ENCODE data around the gene ZXDC.

Gene ZXDC

DNA sequence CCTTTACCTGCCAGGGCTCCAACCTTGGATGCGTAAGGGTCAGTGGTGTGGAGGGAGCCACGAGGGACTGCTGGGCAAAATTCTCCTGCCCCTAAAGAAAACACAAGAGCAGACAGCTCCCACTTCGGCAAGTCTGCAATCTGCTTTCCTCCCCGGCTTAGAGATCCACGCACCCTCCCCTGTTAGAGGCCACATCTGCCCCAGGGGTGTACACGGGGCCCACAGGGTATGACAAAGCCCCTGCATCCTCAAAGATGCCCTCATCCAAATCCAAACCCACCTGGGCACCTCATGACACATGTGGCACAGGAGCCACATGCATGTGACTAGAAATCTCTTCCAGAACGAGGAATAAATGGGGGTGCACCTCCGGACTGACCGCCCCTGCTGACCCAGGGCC lies 25.5 kb downstream of the ZXDC start:
- DNase-seq: no peak

DNA sequence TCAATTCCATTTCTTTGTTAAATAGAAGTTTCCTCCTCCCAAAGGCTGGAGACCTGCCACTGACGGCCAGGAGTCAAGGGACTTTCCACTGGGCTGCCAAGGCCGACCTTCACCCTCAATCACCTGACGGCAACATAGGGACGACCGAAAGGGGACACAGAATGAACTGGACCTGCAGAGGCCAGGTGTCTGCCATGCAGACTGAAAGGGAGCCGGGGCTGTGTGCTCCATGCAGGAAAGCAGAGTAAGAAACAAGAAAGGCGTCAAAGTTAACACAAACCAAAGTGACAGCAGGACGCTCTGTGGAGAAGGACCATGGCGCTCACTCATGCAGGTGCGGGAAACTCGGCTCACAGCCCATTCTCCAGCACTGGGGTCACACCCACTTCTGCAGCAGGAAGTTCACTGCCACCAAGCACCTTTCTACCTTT lies 26.1 kb downstream of the ZXDC start:
- DNase-seq: no peak

DNA sequence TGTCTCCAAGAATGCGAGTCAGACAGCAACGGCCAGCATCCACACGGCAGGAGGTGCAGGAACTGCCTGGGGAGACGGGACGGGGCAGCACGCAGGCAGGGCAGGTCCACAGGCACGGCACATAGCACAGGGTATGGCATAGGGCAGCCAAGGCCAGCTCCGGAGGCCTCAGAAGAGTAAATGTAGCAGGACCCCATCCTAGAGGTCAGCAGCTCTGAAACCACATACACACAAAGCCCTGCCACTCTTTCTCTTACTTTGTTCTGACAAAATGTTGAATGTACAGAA lies 26.9 kb downstream of the ZXDC start:
- no peak for DNase-seq

DNA sequence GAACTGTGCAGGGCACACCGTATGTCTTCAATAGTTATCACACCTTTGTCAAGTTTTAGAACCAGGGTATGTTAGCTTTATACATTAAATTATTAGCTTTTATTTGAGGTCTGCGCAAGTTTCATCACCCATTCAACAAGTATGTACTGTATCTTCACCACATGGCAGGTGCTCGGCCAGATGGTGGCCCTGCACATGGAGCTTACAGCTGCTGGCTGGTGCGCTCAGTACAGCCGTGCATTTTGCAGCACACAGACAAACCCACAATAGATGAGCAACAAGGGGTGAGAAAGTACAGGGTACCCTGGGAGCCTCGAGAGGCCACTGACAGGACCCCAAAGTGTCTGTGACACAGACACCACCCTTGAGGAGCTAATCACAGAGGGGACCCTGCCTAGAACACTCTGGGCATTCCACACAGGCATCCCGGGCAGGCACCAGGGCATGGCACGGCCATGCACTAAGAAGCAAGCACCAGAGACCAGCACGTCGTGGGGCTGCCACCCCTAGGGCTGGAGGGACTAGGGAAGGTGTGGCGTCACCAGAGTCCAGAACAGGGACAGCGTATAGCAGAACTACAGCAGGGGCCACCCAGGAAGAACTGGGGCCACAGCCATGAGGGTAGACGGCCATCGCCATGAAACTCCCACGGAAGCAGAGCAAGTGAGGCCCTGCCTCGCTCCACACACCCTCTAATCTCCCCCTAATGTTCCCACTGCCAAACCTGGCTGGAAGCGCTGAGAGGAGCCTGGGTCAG lies 27.4 kb downstream of the ZXDC start:
- DNase-seq: no peak

DNA sequence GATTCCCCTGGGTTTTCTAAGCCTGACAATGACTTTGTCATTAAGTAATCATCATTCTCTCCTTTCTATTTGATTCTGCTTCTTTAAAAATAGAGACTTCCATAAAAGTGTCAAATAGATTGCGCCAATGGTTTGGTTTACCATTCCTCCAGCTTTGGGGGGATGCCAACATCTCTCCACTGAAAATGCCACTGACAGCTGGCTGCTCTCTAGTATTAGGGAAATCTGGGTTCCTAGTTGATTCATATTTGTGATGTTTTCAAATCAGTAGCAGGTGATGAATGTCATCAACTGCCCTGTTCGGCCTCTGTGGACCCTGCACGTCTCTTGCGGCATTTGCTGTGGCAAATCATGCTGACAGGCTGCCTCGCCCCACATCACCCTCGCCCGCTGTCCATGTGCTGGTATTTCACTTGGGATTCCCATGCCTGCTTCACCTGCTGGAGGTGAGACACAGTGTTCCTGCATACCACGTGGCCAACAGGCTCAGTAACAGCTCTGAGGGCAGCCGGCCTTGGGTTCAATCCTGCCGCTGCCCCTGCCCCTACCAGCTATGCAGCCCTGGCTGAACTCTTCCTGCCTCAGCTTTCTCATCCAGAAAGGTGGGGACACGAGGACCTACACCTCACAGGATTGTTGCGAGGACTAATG lies 28.1 kb downstream of the ZXDC start:
- no peak for DNase-seq

DNA sequence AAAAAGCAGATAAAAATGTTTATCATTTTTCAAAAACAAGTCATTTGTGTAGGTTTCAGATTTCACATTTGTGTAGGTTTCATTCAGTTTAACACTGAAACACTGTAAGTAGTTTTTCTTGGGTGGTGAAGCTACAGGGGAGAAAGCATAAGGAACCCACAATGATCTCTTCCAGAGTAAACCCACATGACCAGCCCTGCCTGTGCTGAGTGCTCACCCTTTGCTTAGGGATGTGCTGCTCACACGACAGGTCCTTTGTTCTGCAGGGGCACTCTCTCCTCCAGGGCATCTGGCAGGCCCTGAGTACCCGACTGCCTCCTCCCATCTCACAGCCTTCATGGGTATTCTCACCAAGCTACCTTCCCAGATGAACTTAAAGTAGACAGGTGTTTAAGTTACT lies 28.9 kb downstream of the ZXDC start:
- no peak for DNase-seq

DNA sequence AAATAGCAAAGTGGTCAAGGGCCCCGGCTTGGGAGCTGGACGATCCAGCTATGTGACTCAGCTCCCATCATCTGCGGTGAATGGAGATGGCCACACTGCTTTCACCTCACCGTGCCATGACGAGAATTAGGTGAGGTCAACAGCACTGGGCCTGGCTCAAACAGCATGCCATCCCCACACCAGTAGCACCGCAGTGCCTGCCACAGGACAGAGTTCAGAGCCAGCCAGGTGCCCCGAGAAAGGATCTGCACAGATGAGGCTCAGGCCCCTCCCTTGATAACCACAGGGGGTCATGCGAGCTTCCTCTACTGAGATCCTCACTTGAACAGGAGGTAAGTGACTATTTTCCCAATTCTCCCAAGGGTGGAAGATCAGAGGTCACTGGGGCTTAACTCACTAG lies 29.4 kb downstream of the ZXDC start:
- no peak for DNase-seq

DNA sequence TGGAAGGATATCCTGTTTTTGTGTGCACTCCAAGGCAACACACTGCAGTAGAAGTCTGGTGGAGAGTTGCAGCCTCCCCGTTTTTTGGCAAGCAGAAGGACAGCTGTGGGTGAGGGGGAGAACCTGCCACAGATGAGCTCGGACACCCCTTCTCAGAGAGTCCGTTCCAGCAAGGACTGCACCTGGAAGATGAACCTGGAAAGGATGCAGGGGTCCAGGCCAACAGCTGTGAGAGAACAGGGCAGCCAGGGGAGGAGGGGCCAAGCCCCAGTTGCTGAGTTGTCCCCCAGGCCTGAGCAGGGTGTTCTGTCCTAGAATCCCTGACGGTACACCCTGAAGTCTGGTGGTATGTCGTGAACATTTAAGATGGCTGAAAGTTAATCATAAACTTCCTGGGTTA lies 30.2 kb downstream of the ZXDC start:
- no peak for DNase-seq

DNA sequence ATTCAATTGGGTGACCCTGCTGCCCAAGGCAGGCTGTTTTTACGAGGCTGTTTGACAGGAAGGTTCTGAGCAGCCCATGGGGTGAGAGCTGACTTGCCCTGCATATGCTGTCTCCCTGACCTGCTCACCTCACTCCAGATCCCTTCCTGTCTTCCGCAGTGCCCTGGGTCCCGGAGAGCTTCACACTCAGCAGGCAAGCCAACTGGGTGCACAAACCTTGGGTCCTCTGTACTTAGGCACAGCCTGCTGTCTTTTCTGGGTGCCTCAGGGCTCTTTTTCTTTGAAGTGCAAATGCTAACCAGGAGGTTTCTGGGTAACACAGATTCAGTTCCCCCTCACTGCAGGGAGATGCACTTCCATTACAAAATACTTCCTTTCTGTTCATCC lies 32.8 kb downstream of the ZXDC start:
- no peak for DNase-seq

DNA sequence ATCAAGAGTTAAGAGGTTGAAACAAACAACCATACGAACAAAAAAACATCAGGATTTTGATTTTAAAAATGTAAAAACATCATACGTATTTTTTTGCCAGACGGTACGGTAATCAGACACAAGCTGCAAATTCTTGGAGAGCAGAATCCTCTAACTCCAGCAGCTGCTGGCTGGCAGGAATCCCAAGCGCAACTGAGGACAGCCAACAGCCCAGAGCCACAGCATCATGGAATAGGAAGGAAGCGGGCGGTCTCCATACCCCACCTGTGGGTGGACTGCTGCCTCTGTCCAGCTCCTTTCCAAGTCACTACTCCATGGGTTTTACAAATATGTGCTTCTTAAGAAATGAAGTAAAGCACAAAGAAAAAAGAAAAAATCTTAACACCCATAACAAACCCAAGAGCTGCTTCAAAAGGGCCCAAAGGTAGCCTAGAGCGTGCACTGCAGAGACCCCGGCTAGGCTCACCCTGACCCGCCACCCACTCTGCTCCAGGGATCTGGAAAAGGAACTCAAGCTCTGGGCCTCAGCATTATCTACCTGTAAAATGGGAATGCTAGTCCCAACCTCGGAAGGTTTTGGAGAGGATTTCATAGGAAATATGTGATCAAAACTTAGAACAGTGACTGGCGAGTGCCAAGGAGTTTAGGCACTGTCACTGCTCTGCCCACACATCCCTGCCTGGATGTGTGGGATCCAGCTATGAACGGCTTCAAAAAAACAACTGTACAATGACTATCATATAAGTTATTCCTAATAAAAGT lies 33.4 kb downstream of the ZXDC start:
- no peak for DNase-seq

DNA sequence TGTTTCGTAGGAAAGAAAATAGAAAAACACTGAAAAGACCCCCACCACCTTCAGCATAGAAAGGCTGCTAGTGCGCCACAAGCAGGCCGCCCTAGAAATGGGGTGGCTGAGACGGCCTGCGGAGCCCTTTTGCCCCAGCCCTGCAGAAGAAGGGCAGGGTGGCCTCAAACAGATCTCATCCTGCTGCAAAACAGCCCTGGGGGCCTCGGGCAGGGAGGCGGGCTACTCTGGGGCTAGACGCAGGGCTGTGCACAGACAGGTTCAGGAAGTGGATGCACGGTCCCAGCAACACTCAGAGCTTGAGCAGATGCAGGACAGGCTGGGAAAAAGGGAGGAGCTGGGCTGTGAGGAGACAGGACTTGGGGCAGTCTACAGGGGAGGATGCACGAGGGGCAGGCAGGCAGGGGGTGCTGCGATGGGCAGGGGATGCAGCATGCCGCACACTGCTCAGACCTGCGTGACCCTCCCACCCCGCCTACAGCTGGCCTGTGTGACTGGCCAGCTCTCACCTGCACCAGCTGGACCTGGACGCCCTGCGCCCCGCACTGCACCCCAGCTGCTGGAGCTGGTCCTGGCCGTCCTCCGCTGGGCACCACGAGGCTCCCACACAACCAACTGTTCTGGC lies 34.3 kb downstream of the ZXDC start:
- peak; percentile 42 for DNase-seq

DNA sequence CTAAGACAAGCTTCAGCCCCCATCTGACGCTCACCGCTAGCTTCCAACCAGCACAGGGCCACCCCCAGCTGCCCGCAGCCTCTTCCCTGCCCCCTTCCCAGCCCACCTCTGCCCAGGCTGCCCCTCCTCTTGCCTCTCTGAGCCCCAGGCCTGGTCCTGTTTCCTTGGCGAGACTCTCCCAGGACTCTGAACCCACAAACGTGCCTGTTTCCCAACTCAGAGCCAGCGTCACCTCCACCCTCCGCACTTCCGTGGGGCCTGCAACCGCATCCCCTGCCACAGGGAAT lies 35.0 kb downstream of the ZXDC start:
- DNase-seq: no peak

DNA sequence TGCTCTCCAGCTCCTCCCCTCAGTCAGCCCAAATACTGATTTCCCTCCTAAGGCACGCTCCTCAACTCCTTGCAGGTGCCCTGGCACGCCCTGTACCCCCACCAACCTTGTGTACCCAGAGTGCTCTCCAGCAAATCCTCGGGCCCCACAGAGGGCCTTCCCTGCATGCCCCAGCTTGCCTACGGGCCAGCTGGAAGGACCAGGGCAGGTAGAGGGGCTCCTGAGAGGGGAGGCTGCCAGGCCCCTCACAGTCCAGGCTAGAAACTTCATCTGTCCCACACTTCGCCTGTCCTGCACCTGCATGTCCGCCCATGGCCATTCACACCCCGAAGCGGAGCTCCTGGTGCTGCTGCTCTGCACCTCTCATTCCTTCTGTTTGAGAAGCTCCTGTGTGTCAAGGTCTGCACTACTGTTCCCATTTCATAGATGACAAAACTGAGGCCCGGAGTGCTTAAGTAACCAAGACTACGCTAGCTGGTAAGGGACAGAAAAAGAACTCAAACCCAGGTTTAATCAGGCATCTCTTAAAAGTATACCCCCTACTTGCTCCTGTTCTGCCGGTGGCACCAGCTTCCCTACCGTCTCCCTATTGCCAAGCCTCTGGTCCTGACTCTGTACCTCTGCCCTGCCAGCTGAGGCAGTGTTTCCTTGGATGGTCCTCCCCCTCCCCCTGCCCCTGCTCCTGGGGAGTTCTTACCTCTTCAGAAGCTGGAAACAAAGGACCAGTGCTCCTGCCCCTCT lies 35.6 kb downstream of the ZXDC start:
- DNase-seq: no peak

DNA sequence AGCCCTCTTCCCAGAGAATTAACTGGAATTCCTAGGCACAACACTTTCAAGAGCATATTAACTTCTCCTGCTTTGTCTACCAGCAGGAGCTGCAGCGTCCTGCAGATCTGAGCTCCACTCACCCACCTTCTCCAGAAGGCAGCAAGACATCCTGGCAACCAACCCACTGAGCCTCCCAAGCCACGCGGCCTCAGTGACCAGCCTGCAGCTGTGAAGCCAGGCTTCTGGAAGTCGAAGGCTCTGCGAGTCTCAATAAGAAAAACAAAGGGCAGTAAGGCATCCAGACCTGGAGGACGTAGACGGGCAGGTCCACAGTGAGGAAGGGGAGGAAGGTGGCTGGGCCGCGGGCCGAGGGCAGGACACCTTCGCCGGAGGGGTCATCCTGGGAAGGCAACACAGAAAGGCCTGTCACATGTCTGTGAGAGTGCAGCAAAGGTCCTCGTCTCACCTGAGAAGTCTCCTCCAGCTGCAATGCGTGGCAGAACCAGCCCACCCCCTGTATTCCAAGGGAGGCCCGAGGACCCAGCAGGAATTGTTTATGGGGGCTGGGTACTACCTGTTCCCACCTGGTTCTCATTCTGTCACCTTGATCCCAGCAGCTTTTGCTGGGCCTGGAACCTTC lies 36.2 kb downstream of the ZXDC start:
- DNase-seq: no peak

DNA sequence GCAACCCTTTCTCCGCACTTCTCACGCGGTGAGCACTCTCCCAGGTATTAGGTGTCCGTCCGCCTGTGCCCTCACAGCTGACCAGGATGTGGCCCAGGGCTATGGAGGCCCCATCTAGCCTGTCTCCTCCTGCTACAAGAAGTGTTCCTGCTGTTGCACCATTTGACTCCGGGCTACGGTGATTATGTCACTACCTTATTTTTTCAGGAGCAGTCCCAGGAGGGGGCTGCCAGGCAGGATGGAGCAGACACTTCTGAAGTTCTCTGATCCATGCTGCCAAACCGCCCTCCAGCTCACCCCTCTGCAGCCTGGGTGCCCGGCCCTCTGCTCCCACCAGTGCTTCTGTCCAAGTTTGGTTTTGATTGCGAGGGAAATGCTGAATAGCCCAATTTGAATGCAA lies 36.9 kb downstream of the ZXDC start:
- no peak for DNase-seq

DNA sequence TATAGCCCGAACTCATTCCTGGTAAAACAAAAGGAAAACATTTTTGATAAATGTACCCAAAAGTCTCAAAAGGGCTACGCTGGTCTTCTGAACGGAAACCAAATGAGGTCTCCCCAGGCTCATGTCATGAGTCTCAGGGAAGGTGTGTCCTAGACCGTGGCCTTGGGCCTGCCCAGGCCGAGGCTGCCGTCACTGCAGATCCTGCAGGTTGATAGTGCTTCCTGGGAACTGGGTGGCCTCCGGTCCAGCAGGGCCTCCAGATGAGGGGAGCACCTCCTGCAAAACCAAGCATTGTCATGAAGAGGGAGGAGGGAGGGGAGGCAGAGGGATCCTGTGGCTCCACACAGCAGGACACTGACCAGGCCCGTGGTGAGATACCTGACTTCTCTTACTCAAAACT lies 37.5 kb downstream of the ZXDC start:
- no peak for DNase-seq

DNA sequence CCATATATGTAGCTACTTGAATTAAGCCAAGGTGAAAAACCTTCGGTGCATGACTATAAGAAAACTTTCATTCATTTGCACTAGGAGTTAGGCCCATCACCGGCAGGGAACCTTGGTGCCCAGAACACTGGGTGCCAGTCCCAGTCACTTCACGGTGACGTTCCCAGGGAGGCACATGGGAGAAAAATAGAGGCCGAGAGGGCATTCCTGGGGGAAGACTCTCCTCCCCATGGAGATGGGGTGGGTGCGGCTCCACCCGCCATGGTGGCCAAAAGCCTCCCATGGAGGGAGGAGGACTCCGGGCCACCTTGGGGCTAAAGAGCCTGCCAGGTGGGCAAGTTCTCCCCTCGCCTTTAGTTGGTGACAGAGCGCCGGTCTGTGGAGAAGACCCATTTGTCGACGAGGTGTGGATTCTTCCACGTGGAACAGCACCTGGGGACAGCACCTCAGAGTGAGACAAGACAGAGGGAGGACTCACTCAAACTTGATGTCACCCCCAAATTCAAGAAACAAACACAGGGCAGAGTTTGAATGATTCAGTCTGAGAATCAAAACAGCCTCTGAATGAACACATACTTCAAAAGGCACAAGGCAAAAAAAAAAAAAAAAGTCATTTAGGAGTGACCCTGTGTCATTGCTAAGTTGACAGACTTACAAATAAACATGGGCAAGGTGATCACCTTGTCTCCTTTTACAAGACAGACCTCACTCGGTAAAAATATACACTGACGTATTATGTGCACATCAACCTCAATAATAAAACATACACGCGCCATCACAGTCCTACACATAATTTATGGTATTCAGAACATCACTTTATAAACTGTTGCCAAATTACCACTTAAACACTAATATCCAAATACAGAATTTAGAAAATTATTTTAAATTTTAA lies 38.6 kb downstream of the ZXDC start:
- no peak for DNase-seq

DNA sequence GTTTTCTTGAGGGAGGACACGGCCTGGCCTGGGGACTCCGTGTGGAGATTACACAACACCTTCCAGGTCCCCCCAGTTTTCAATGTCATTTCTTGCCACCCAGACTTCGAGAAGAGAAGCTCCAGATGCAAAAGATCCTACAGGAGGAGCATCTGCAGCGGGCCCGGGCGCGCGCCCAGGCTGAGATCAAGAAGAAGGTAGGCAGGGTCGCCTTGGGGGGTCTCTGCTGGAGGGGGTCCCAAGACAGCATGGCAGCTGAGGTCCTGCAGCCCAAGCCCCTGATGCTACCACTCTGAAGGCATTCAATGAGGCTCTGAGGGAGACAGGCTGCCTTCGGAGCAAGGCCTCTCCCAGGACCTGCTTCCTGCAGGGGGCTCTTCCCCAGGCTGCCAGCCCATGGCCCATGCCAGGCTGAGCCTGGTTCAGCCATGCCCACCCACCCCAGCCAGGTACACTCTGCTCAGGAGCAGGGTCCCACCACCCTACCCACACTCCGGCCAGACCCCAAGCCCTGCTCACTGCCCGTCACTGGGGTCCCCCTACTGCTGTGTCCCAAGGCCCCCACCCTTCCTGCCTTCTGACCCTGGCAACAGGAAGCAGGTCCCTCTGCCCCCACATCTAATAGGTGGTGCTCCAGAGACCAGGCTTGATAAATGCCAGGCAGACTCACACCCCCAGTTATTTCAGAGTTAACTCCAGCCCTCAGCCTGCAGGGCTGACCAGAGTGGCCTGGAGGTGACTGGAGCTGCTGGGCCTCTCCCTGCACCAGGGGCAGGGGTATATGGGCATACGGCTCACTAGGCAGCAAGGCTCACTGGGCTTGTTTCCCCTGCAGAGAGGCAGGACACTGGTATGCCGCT lies 40.0 kb downstream of the ZXDC start:
- peak; percentile 45 for DNase-seq

DNA sequence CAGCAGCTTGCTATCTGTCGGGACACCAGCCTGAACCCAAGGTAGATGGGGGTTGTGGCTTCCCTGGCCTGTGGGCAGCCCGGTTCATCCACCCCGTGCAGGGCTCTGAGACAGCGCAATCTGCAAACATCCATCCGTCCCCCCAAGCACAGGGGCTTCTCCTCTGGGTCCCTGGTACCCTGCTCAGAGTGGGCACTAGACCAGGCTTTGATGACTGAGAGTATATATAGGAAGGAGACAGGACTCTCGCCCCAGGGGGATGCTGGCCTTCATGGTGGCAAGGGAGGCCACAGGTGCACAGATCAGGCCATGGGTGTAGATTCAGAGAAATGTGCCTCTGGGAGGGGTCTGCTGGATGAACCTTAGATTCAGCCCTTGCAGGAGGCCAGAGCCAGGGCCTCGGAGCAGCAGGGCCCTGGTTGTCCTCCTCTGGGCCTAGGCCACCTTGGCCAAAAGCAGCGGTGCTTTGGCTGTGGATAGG lies 40.7 kb downstream of the ZXDC start:
- no peak for DNase-seq

DNA sequence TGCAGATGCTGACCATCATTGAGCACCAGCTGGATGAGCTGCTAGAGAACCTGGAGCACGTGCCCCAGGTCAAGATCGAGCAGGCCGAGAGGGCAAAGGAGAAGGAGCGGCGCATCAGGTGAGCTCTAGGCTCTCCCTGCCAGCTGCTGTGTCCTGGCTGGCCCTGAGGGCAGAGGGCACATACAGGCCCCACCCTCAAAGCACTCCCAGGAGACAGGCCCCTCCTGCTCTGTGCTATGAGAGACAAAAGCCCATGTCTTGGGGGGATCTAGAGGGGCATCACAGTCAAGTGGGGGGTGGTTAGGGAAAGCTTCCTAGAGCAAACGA lies 41.5 kb downstream of the ZXDC start:
- peak; percentile 43 for DNase-seq
